Kidney (tissue), 14 donors: Measurements from ENCODE around the gene ZSWIM4. TPM values are rescaled to one million over a fixed set of nuclear protein-coding genes. Genes with fewer than 3 reads are reported as not detected.

ENCODE experiments used
- DNase-seq, 5 donors: peaks; one replicate each; pipeline ENCODE4 v3.0.0-alpha.2; 2013 to 2020
- FAIRE-seq: peaks from 2 replicates; lab custom pipeline; 2012; peaks lifted over from hg19 to GRCh38; lab: Jason Lieb, UNC
- H3K27ac ChIP-seq, 2 donors: one replicate each; pipeline ENCODE4 v1.7.0; 2013; ENCODE audit warnings: low read depth in 2 of 2, low read length in 2 of 2, inconsistent platforms in 1 of 2
- H3K27me3 ChIP-seq: one replicate; pipeline ENCODE4 v1.7.1; 2013; ENCODE audit warnings: low read length, inconsistent platforms; ENCODE audit not compliant: control insufficient read depth, insufficient read depth
- H3K36me3 ChIP-seq, 3 donors: one replicate each; pipeline versions ENCODE4 v1.7.0 to v1.7.1; 2013; ENCODE audit warnings: low read length in 3 of 3, control low read depth in 1 of 3, inconsistent platforms in 1 of 3; ENCODE audit not compliant: insufficient read depth in 3 of 3, control insufficient read depth in 2 of 3
- H3K4me1 ChIP-seq, 3 donors: one replicate each; pipeline versions ENCODE4 v1.7.0 to v1.7.1; 2013; ENCODE audit warnings: low read length in 3 of 3, inconsistent platforms in 1 of 3, low read depth in 1 of 3; ENCODE audit not compliant: control insufficient read depth in 2 of 3, insufficient read depth in 2 of 3
- H3K4me3 ChIP-seq, 3 donors: one replicate each; pipeline versions ENCODE4 v1.7.0 to v1.8.1; 2013; ENCODE audit warnings: low read length in 3 of 3, control low read depth in 1 of 3, inconsistent platforms in 1 of 3
- H3K9ac ChIP-seq, 3 donors: one replicate each; pipeline versions ENCODE4 v1.7.0 to v1.7.1; 2013; ENCODE audit warnings: low read length in 3 of 3, control low read depth in 1 of 3, inconsistent platforms in 1 of 3
- H3K9me3 ChIP-seq, 3 donors: one replicate each; pipeline versions ENCODE4 v1.7.0 to v1.7.1; 2013; ENCODE audit warnings: low read length in 3 of 3, control low read depth in 1 of 3, inconsistent platforms in 1 of 3; ENCODE audit not compliant: control insufficient read depth in 2 of 3, insufficient read depth in 1 of 3
- CTCF ChIP-seq: IDR thresholded peaks from 3 replicates; pipeline ENCODE4 v1.5.1; 2012; ENCODE audit warnings: mild to moderate bottlenecking, moderate library complexity, borderline replicate concordance; ENCODE audit not compliant: insufficient read depth; ENCODE audit errors: extremely low read depth
- intact Hi-C: fragments of 100-400 bp; cut with DNase I; formaldehyde crosslinking; loops from one replicate; pipeline ENCODE4 v1.11.1; 2022
- polyA plus RNA-seq: library from polyadenylated mRNA; stranded (reverse); fragments of 350-450 nt; fragmentation: Illumina TruSeq; extraction: RNeasy Lipid Tissue Mini Kit (QIAGEN cat#74804); gene quantifications from one replicate; pipeline ENCODE4 v1.2.3, GENCODE V29; 2014; ENCODE audit warnings: low read depth, low replicate concordance; ENCODE audit not compliant: insufficient read depth
- total RNA-seq: library from RNA; stranded (reverse); fragmentation: NEBNext Ultra II Directional; extraction: Animal tissue kit (Norgen Biotek cat#: 25700); gene quantifications from one replicate; pipeline ENCODE4 v1.2.1, GENCODE V29; 2021
- donor health status: control.
- donor health status: control.
- donor health status: control.
- donor health status: control.
- donor health status: control.
- donor health status: DM: yes; HTN: yes; CAD: no.
- donor health status: Normal renal cell carcinoma (clear cell type).

ZSWIM4 gene
- total and polyA plus RNA-seq, 2 donors from 2014 or later = 1.4 to 13.7 TPM

- no peak for TF ChIP-seq CTCF
- Histone ChIP-seq H3K9me3 (no peaks in the 10 kb centered on the region), H3K9ac (no peak overlapping the region), H3K4me3 (no peak overlapping the region), H3K27me3 (no peaks in the 10 kb centered on the region), H3K4me1 (no peaks in the 10 kb centered on the region), H3K36me3 (peaks cover 0 to 9% (median 2%) of the 10 kb centered on the region in 3 donors), H3K27ac (no peak overlapping the region)
- intact Hi-C loops = no loop called here
- DNase-seq = no peak
- FAIRE-seq = no peak
These were observed 11.5 kb downstream of the ZSWIM4 start for GRCh38 chr19:13806728-13807127.

GRCh38 chr19:13807421-13808021, 12.3 kb downstream of the ZSWIM4 start:
- no peak for DNase-seq
- Histone ChIP-seq H3K9ac (no peak overlapping the region), H3K27ac (no peak overlapping the region), H3K9me3 (no peaks in the 10 kb centered on the region), H3K4me3 (no peak overlapping the region), H3K36me3 (peaks cover 0 to 9% (median 2%) of the 10 kb centered on the region in 3 donors), H3K4me1 (no peaks in the 10 kb centered on the region), H3K27me3 (no peaks in the 10 kb centered on the region)
- no peak for TF ChIP-seq CTCF
- intact Hi-C loops = no loop called here
- FAIRE-seq = no peak

- TF ChIP-seq CTCF = no peak
- Histone ChIP-seq H3K36me3 (peaks cover 0 to 12% (median 2%) of the 10 kb centered on the region in 3 donors), H3K9ac (no peak overlapping the region), H3K4me1 (no peaks in the 10 kb centered on the region), H3K27me3 (no peaks in the 10 kb centered on the region), H3K4me3 (no peak overlapping the region), H3K27ac (no peak overlapping the region), H3K9me3 (no peaks in the 10 kb centered on the region)
- DNase-seq (no peak), FAIRE-seq (no peak)
- intact Hi-C loops = no loop called here
These were observed 13.6 kb downstream of the ZSWIM4 start for GRCh38 chr19:13808856-13809255.

DNA sequence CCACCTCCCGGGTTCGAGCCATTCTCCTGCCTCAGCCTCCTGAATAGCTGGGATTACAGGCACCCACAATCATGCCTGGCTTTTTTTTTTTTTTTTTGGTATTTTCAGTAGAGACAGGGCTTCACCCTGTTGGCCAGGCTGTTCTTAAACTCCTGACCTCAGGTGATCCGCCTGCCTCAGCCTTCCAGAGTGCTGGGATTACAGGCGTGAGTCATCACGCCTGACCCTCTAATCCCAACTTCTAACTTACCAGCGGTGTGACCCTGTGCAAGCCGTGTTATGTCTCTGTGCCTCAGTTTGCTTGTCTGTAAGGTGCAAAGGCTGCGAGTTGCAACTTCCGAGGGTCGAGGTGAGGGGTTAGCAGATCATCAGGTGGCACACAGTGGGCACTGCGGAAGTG, 17.3 kb downstream of the ZSWIM4 start:
- intact Hi-C loops = no loop called here
- Histone ChIP-seq H3K27ac (no peak overlapping the region), H3K9me3 (no peaks in the 10 kb centered on the region), H3K27me3 (no peaks in the 10 kb centered on the region), H3K4me3 (no peak overlapping the region), H3K4me1 (no peaks in the 10 kb centered on the region), H3K36me3 (peaks cover 0 to 11% (median 0%) of the 10 kb centered on the region in 3 donors), H3K9ac (no peak overlapping the region)
- TF ChIP-seq CTCF = no peak
- FAIRE-seq (no peak), DNase-seq (no peak)
